Measurements from ENCODE around the gene PTER. TPM values are rescaled to one million over a fixed set of nuclear protein-coding genes. Genes with fewer than 3 reads are reported as not detected.

Gene PTER
- total RNA-seq, 1 donor from 2014 or later = 7.8 TPM

- no peaks in the 10 kb centered on the region for H3K27me3 Mint-ChIP-seq (ENCODE audit: low read depth)
- no peak overlapping the region for H3K27ac Mint-ChIP-seq (ENCODE audit: unreplicated experiment)
- peaks cover 13% of the 10 kb centered on the region for H3K36me3 Mint-ChIP-seq (ENCODE audit: low read depth)
- no peaks in the 10 kb centered on the region for H3K4me1 Mint-ChIP-seq
- peaks cover 3% of the 10 kb centered on the region for H3K9me3 Mint-ChIP-seq
- no peak for DNase-seq (ENCODE audit: low read depth, low spot score)
- TF ChIP-seq, protein P1, sequence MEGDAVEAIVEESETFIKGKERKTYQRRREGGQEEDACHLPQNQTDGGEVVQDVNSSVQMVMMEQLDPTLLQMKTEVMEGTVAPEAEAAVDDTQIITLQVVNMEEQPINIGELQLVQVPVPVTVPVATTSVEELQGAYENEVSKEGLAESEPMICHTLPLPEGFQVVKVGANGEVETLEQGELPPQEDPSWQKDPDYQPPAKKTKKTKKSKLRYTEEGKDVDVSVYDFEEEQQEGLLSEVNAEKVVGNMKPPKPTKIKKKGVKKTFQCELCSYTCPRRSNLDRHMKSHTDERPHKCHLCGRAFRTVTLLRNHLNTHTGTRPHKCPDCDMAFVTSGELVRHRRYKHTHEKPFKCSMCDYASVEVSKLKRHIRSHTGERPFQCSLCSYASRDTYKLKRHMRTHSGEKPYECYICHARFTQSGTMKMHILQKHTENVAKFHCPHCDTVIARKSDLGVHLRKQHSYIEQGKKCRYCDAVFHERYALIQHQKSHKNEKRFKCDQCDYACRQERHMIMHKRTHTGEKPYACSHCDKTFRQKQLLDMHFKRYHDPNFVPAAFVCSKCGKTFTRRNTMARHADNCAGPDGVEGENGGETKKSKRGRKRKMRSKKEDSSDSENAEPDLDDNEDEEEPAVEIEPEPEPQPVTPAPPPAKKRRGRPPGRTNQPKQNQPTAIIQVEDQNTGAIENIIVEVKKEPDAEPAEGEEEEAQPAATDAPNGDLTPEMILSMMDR (conservative IDR thresholded peaks at IDR 0.05) = no peak
- H3K4me3 Mint-ChIP-seq = no peak overlapping the region
Measured at GRCh38 chr10:16449454-16449853, 12.6 kb downstream of the PTER start.

- TF ChIP-seq, protein P1 (conservative IDR thresholded peaks at IDR 0.05) = no peak
- Mint-ChIP-seq H3K36me3 (ENCODE audit: low read depth) (no peaks in the 10 kb centered on the region), H3K27me3 (ENCODE audit: low read depth) (no peaks in the 10 kb centered on the region), H3K4me1 (no peaks in the 10 kb centered on the region), H3K27ac (ENCODE audit: unreplicated experiment) (no peak overlapping the region), H3K4me3 (no peak overlapping the region), H3K9me3 (no peaks in the 10 kb centered on the region)
- DNase-seq (ENCODE audit: low read depth, low spot score) = no peak
Measured at GRCh38 chr10:16458166-16458955, 21.6 kb downstream of the PTER start.

GRCh38 chr10:16459423-16459939, 22.7 kb downstream of the PTER start:
- Mint-ChIP-seq H3K27ac (ENCODE audit: unreplicated experiment) (no peak overlapping the region), H3K4me3 (no peak overlapping the region), H3K4me1 (no peaks in the 10 kb centered on the region), H3K27me3 (ENCODE audit: low read depth) (no peaks in the 10 kb centered on the region), H3K9me3 (no peaks in the 10 kb centered on the region), H3K36me3 (ENCODE audit: low read depth) (peaks cover 3% of the 10 kb centered on the region)
- TF ChIP-seq, protein P1 (conservative IDR thresholded peaks at IDR 0.05) = no peak
- no peak for DNase-seq (ENCODE audit: low read depth, low spot score)

GRCh38 chr10:16466001-16466400, 29.2 kb downstream of the PTER start:
- H3K27me3 Mint-ChIP-seq (ENCODE audit: low read depth) = no peaks in the 10 kb centered on the region
- TF ChIP-seq, protein P1 (conservative IDR thresholded peaks at IDR 0.05) = no peak
- no peak for DNase-seq (ENCODE audit: low read depth, low spot score)
- peaks cover 6% of the 10 kb centered on the region for H3K36me3 Mint-ChIP-seq (ENCODE audit: low read depth)
- H3K9me3 Mint-ChIP-seq = no peaks in the 10 kb centered on the region
- H3K27ac Mint-ChIP-seq (ENCODE audit: unreplicated experiment) = no peak overlapping the region
- H3K4me1 Mint-ChIP-seq = no peaks in the 10 kb centered on the region
- no peak overlapping the region for H3K4me3 Mint-ChIP-seq

- Mint-ChIP-seq H3K4me1 (no peaks in the 10 kb centered on the region), H3K4me3 (no peak overlapping the region)
- TF ChIP-seq, protein P1 (conservative IDR thresholded peaks at IDR 0.05) = no peak
Measured at GRCh38 chr10:16470747-16471146, 33.9 kb downstream of the PTER start.

More at GRCh38 chr10:16470747-16471146, 33.9 kb downstream of the PTER start:
- no peak for DNase-seq (ENCODE audit: low read depth, low spot score)
- Mint-ChIP-seq H3K27ac (ENCODE audit: unreplicated experiment) (no peak overlapping the region), H3K9me3 (no peaks in the 10 kb centered on the region), H3K36me3 (ENCODE audit: low read depth) (no peaks in the 10 kb centered on the region), H3K27me3 (ENCODE audit: low read depth) (no peaks in the 10 kb centered on the region)
